Measurements from ENCODE around the gene VWA7.
A peak's percentile ranks its signal among the peaks of the same experiment; 100 is the strongest.
"Not testable (repeated sequence)": the region's sequence is repeated elsewhere in the genome, so short reads cannot be mapped to it uniquely, and the experiment has no call there.

The VWA7 gene, protein sequence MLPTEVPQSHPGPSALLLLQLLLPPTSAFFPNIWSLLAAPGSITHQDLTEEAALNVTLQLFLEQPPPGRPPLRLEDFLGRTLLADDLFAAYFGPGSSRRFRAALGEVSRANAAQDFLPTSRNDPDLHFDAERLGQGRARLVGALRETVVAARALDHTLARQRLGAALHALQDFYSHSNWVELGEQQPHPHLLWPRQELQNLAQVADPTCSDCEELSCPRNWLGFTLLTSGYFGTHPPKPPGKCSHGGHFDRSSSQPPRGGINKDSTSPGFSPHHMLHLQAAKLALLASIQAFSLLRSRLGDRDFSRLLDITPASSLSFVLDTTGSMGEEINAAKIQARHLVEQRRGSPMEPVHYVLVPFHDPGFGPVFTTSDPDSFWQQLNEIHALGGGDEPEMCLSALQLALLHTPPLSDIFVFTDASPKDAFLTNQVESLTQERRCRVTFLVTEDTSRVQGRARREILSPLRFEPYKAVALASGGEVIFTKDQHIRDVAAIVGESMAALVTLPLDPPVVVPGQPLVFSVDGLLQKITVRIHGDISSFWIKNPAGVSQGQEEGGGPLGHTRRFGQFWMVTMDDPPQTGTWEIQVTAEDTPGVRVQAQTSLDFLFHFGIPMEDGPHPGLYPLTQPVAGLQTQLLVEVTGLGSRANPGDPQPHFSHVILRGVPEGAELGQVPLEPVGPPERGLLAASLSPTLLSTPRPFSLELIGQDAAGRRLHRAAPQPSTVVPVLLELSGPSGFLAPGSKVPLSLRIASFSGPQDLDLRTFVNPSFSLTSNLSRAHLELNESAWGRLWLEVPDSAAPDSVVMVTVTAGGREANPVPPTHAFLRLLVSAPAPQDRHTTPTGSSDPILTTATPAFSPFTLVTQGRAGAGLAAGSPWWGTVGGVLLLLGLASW

DNA sequence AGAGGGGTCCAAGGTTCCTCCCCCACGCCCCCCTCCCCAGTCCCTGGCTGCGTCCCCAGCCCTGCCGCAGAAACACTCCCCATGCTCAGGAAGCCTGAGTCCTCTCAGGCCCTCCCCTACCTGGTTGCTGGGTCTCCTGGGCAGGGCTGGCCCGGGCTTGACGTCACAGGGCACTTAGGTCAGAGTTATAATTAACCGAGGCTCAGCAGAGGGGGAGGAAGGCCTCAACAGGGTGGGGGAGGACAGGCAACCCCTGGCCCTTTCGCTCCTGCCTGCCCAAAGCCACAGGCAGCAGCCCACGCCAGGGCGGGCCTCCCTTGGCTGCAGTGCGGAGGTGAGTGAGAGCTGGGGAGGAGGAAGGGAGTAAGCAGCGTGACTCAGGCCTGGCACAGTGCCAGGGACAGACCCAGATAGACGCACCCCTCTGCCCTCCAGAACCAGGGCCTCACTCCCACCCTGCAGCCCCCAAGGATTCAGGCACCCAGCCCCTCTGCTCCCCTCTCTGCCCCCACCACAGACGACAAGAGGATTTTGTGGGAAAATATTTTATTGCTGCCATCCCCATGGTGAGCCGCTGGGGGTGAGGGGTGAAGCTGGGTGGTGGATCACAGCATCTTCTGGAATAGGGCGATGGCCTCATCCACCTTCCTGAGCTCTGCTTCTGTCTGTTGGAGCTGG is at the start of gene VWA7:
Gene VWA7, minus strand, starts transcription at position 340 of the 678 bp plus-strand sequence. CDS start 549 bp downstream, outside the sequence.
- DNase-seq, result peak; percentile 51

DNA sequence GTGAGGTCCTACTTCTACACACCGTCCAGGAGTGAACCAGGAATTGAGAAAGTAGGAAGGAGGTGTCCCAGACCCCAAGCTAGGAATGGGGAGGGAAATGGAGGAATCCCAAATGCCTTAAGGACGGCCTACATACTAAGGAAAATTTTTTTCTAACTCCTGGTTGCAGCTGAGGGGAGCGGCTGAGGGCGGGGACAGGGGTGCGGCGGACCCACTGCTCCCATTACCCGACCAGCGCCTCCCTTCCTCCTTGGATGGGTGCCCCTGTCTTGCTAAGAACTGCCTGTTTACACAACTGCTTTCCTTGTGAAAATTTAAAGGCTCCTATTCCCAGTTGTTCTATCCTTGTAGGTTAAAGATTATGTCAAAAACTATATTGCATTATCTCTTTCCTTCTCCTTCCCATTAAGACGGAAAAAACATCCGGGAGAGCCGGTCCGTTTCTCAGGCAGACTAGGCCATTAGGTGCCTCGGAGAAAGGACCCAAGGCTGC is 49.7 kb upstream of the VWA7 start:
- no peak for DNase-seq

DNA sequence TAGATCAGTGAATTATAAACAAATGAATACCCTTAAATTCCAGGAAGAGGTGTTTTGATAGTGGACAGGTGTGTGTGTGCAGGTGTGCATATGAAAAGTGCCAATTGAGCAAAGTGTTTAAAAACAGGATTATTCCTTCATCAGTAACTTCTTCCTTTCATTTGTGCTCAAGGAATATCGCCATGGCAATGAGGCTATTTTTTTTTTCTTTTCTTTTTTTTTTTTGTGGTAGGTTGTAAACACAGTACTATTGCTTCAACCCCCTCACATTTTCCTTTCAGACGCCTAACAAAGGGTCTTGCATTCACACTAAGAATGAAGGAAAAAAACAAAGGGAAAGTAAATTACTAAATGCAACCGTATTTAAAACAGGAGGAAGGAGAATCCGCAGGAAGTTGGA is 48.4 kb upstream of the VWA7 start:
- no peak for DNase-seq

DNA sequence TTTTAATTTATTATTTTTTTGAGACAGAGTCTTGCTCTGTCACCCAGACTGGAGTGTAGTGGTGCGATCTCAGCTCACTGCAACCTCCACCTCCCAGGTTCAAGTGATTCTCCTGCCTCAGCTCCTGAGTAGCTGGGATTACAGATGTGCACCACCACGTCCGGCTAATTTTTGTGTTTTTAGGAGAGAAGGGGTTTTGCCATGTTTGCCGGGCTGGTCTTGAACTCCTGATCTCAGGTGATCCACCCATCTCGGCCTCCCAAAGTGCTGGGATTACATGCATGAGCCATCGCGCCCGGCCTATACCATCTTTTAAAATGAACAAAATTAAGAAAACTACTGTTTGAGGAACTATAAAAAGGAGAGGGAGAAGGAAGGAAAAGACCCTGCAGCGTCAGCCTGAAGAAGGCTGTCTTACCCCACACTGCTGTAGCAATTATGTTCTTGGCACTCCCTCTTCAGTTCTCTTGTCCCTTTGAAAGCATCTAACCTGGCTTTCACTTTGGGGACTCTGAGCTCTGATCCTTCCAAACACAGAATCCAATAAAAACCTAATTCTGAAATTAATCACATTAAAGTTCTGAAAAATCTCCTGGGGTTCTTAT is 46.6 kb upstream of the VWA7 start:
- DNase-seq, result not testable (repeated sequence)

DNA sequence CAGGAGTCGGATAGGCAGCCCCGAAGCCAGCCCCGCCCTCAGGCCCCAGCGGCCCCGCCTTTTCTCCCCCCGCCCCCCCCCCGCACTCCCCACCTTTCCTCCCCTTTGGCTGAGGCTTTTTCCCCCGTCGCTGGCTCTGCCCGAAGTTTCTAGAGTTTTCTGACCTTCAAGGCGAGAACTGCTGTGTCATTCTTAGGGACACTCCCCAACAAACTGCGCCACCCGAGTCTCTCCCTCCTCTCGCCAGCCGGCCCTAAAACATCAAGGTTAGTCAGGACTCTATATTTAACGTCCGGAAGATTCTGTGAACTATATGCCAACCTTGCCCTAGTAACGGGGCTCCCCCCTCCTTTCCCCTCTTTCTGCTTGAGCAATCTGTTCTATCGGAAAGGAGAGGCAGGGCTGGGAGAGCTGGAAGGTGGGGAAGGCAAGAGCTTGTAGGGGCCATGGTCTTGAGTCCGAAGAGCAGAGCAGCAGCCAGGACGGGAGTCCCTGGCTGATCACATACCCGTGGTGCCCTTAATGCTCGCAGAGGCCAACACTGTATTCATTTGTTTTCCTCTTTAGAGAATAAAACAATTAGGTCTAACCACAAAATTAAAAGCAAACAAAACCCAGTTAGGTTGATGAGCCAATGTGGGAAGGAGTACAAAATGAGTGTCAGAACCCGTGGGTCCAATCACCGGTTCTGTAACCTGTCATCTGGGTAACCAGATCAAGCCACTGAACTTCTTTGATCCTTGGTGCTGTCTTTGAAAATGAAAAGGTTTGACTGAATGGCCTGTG is 45.1 kb upstream of the VWA7 start:
- peak; percentile 43 for DNase-seq

DNA sequence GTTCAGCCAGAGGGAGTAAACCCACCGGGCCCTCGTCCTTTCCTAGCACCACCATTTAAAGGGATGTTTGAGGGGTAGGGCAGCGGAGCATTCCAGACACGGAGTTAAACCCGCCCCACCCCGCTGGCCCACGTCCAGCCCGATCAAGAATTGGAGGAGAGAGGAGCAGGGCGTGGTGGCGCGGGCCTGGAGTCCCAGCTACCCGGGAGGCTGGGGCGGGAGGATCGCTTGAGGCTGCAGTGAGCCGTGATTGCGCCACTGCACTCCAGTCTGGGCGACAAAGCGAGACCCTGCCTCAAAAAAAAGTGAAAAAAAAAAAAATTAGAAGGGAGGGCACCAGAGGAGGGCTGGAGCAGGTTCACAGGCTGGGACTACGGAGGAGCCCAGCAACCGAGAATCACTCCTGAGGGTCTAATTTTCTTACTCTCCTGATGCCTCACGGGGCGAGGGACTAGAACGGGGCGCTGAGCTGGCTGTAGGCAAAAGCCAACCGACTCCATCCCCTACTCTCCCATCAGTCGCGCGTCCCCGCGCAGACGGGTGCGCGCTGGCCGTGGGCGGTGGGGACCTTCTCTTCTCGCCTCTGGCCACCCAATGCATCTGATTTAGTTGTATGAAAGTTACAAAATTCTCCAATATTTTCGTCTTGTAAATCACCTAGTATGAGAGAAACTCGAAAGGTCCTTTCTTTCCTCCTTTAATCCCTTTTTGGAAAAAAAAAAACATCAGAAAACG is 44.3 kb upstream of the VWA7 start:
- peak; percentile 43 for DNase-seq

DNA sequence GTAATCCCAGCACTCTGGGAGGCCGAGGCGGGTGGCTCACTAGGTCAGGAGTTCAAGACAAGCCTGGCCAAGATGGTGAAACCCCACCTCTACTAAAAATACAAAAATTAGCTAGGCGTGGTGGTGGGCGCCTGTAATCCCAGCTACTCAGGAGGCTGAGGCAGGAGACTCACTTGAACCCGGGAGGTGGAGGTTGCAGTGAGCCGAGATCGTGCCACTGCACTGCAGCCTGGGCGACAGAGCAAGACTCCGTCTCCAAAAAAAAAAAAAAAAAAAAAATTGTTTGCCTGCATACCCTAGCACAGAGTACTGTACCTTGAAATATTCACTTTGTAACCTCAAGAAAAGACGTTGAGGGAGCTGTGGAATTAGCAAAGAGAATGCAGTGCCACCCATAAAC is 43.3 kb upstream of the VWA7 start:
- DNase-seq, result not testable (repeated sequence)

DNA sequence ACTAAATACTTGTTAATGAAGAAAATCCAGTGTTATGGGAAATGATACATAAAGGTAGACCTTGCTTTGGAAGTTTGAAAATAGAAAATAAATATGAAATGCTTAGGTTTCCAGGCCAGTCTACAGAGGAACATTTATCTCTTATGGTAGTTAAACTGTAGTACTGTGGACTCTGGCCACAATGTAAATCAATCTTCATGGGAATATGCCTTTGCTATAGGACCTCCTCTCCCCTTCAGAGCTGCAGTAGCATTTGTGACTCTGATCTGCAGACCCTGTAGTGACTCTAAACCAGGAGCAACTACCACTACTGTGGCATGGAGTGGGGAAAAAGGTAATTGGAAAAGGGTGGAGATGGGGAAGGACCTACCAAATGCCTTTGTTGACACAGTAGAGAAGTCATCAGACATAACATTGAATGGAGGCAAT is 42.8 kb upstream of the VWA7 start:
- no peak for DNase-seq

DNA sequence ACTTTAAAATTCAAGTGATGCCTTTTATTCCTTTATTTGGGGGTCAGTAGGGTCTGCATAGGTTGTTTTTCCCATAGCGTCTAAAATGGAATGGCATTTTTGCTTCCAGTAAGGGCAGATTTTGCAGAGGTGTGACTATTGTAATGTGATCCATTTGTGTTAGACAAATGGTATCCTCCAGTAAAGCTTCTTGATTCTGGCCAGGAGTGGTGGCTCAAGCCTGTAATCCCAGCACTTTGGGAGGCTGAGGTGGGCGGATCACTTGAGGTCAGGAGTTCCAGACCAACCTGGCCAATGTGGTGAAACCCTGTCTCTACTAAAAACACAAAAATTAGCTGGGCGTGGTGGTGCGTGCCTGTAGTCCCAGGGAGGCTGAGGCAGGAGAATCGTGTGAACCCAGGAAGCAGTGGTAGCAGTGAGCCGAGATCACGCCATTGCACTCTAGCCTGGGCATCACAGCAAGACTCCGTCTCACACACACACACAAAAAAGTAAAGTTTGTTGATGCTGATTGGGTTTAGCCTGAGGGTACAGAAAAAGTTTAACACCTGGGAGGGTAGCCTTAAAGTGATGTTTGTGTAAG is 40.9 kb upstream of the VWA7 start:
- DNase-seq, result not testable (repeated sequence)

DNA sequence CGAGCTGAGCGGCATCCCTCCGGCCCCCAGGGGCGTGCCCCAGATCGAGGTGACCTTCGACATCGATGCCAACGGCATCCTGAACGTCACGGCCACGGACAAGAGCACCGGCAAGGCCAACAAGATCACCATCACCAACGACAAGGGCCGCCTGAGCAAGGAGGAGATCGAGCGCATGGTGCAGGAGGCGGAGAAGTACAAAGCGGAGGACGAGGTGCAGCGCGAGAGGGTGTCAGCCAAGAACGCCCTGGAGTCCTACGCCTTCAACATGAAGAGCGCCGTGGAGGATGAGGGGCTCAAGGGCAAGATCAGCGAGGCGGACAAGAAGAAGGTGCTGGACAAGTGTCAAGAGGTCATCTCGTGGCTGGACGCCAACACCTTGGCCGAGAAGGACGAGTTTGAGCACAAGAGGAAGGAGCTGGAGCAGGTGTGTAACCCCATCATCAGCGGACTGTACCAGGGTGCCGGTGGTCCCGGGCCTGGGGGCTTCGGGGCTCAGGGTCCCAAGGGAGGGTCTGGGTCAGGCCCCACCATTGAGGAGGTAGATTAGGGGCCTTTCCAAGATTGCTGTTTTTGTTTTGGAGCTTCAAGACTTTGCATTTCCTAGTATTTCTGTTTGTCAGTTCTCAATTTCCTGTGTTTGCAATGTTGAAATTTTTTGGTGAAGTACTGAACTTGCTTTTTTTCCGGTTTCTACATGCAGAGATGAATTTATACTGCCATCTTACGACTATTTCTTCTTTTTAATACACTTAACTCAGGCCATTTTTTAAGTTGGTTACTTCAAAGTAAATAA is 40.2 kb upstream of the VWA7 start:
- DNase-seq, result not testable (repeated sequence)

DNA sequence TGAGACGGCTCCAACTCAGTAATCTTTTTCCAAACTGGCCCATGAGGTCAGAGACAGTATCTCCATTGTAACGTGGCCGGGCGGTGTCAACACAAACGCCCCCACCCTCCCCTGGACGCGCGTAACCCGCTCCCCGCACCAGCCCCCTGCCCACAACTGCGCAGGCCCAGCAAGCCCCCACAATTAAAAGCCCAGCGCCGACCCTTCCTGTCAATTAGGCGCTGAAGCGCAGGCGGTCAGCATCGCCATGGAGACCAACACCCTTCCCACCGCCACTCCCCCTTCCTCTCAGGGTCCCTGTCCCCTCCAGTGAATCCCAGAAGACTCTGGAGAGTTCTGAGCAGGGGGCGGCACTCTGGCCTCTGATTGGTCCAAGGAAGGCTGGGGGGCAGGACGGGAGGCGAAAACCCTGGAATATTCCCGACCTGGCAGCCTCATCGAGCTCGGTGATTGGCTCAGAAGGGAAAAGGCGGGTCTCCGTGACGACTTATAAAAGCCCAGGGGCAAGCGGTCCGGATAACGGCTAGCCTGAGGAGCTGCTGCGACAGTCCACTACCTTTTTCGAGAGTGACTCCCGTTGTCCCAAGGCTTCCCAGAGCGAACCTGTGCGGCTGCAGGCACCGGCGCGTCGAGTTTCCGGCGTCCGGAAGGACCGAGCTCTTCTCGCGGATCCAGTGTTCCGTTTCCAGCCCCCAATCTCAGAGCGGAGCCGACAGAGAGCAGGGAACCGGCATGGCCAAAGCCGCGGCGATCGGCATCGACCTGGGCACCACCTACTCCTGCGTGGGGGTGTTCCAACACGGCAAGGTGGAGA is 38.1 kb upstream of the VWA7 start, which contains the start of the genes HSPA1A and HSPA1L:
Gene HSPA1A, plus strand, starts transcription at position 519 of the 814 bp plus-strand sequence. Its CDS starts 214 bp downstream, at position 733.
Gene HSPA1L, minus strand, starts transcription at position 259 of the 814 bp plus-strand sequence. CDS start 3,311 bp downstream, outside the sequence.
- peak; percentile 95 for DNase-seq

DNA sequence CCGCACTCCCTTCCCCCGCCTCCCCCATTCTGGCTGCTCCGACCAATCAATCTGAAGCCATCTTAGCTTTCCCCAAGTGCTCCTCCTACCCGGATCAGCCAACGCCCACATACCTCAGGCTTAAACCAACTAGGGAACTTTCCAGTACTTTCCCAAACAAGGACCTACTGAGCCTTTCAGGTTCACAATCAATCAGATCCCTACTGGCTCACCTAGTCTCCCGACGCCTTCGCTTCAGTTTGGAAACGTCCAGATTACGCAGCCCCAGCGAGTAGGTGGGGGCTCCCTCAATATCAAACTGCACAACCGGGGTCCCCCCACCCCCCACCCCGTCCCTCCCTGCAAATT is 37.5 kb upstream of the VWA7 start:
- peak; percentile 89 for DNase-seq

DNA sequence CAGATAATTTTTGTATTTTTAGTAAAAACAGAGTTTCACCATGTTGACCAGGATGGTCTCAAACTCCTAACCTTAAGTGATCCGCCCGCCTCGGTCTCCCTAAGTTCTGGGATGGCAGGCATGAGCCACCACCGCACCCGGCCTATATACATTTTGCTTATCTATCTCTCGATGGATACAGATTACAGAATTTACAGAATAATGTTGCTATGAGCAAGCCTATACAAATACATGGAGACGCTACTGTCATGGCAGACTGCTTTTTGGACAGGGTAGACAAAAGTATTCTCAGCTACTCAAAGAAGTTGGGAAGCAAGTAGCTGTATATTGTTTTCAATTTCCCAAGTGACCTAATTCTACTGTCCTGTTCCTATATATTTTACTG is 36.3 kb upstream of the VWA7 start:
- no peak for DNase-seq

DNA sequence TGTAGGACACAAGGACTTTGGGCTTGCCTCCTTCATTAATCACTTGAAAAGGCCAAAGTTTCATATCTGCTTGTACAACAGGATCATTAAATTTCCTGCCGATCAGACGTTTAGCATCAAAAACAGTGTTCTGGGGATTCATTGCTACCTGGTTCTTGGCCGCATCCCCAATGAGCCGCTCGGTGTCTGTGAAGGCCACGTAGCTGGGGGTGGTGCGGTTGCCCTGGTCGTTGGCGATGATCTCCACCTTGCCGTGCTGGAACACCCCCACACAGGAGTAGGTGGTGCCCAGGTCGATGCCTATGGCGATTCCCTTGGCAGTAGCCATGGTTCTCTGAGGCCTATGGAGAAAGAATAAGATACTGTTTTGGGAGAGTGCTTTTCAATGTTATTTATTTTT is 34.5 kb upstream of the VWA7 start:
- DNase-seq, result no peak

DNA sequence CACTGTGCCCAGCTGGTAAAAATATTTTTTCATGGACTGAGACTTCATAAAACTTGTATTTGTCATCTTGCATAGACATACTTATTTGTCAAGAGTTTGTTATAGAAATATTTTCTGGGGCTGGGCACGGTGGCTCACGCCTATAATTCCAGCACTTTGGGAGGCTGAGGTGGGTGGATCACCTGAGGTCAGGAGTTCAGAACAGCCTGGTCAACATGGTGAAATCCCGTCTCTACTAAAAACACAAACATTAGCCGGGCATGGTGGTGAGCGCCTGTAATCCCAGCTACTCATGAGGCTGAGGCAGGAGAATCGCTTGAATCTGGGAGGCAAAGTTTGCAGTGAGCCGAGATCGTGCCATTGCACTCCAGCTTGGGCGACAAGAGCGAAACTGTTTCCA is 31.5 kb upstream of the VWA7 start:
- DNase-seq, result not testable (repeated sequence)

DNA sequence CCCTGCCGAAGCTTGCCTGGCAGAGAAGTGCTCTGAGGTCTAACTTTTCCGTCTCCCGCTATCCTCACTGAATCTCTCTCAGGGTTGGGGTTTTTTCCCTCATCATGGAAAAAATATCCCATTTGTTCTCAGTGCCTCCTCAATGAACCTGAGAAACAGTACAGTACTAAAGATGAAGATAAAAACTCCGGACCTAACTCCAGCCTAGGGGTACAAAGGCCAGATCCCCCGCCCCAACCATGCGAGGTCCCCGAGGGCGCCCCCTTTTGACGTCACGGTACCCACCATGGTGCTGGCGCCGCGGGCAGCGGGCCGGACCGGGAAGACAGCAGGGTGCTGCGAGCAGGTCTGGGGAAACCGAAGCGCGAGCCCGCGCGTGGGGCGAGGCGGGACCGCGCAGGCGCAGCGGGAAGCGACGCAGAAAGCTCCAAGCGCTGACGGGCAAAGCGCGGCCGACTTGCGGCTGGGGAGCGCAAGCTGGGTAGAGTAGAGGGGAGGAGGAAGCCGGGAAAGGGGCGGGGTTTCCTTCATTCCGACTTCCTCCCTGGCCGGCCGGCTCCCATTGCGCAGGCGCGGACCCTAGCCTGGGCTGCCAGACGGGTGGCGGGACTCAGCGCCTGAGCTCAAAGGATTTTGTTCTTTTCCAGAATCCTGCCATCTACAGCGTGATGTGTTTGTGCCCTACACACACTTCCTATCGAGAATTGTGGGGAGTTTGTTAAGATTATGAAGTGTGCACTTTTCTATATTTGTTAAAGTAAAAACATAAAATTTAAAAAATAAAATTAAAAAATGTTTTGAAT is 29.5 kb upstream of the VWA7 start, which contains the start of gene LSM2:
Gene LSM2, minus strand, starts transcription at position 497 of the 803 bp plus-strand sequence. Its CDS starts 209 bp downstream, at position 288.
- DNase-seq, result peak; percentile 89

DNA sequence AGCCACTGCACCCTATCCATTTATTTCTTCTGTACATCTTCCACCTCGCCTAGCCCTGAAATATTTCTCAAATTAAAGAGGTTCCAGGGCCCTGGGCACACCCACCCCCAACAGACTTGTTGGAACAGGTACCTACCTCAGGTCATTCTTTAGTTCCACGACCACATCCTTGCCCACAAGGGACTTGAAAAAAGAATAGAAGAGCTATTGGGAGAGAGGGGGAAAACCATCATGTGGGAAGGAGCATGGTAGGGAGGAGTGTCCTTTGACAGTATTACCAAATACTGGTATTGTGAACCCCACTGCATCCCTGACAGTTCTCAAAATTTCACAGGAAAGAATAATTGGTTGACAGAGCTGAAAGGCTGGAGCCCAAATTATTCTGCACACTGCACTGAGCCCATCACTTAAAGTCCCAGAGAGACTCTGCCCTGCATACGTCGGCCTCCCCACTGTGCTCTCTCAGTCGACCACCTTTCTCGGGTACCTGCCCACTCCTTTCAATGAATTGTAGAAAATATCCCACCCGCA is 28.9 kb upstream of the VWA7 start:
- no peak for DNase-seq
